Activated CD8-positive, alpha-beta T cell treated with anti-CD3 and anti-CD28 coated beads, Interleukin-2, amount 10 ng/mL, durations not matched to agents 7 days and 5 days (primary cell): ENCODE measurements around the gene DELE1. TPM values are rescaled to one million over a fixed set of nuclear protein-coding genes. Genes with fewer than 3 reads are reported as not detected.

ENCODE experiments used
- ATAC-seq: fragments of 150-1000 bp; cut with Tn5 transposase; one replicate; pipeline ENCODE4 v1.10.0; 2021; ENCODE audit warnings: moderate library complexity
- CTCF ChIA-PET: fragments of 350-600 bp; sonication (Branson Sonifier 250); formaldehyde crosslinking; loops from one replicate; lab custom pipeline; 2021; ENCODE audit warnings: antibody characterized with exemption; lab: Charles Lee
- POLR2A ChIA-PET: fragments of 350-600 bp; sonication (Branson Sonifier 250); formaldehyde crosslinking; loops from one replicate; lab custom pipeline; 2021; ENCODE audit warnings: antibody characterized with exemption; lab: Charles Lee
- DNase-seq: peaks from one replicate; pipeline ENCODE4 v3.0.0-alpha.2; 2020
- H3K27ac Mint-ChIP-seq: one replicate; pipeline ENCODE4 v1.8.0; 2021; ENCODE audit warnings: mild to moderate bottlenecking, mixed read lengths
- H3K27me3 Mint-ChIP-seq: one replicate; pipeline ENCODE4 v1.8.0; 2021; ENCODE audit warnings: low read depth, mixed read lengths
- H3K36me3 Mint-ChIP-seq: one replicate; pipeline ENCODE4 v1.8.0; 2021; ENCODE audit warnings: low read depth, mixed read lengths
- H3K4me1 Mint-ChIP-seq: one replicate; pipeline ENCODE4 v1.8.0; 2021; ENCODE audit warnings: low read depth, mixed read lengths
- H3K4me3 Mint-ChIP-seq: one replicate; pipeline ENCODE4 v1.8.0; 2021; ENCODE audit warnings: mild to moderate bottlenecking, mixed read lengths
- H3K9me3 Mint-ChIP-seq: one replicate; pipeline ENCODE4 v1.8.0; 2022; ENCODE audit warnings: mixed read lengths; ENCODE audit not compliant: insufficient read depth
- total RNA-seq, 2 experiments: library from RNA; stranded (reverse); gene quantifications; one replicate each; pipeline ENCODE4 v1.2.3, GENCODE V29; 2021

Gene DELE1
- total RNA-seq, 2 experiments from 2014 or later = 65.7 to 65.8 TPM

GRCh38 chr5:141929398-141930058 lies 5.9 kb downstream of the DELE1 start:
- POLR2A ChIA-PET = no interaction called here
- ATAC-seq = no peak

DNA sequence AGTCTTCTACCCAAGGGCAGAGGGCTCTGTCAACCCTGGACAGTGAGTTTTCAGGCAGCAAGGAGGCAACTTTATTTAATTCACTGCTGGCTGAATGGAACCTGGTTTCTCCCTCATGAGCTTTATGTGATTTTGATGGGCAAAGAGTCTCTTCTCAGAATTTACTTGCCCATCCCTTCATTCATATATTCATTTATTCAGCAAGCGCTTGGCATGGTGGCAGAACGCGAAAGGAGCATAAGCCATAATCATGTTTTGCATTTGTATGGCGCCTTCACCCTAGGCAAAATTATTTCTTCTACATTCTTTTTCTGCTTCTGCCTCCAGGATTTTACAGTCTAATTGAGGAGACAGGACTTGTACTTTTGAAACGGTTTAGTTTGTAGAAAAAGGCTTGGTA lies 8.0 kb downstream of the DELE1 start:
- no peak overlapping the region for H3K27ac Mint-ChIP-seq
- peaks cover 65% of the 10 kb centered on the region for H3K36me3 Mint-ChIP-seq
- ATAC-seq (no peak), DNase-seq (no peak)
- H3K9me3 Mint-ChIP-seq = no peaks in the 10 kb centered on the region
- H3K4me3 Mint-ChIP-seq = no peak overlapping the region
- ChIA-PET CTCF (interaction anchor here (0.8 kb wide), 1 partner anchor 29 kb away, joined by 3 read pairs; no protein-coding TSS in a partner anchor), POLR2A (no interaction called here)
- no peaks in the 10 kb centered on the region for H3K27me3 Mint-ChIP-seq
- peaks cover 18% of the 10 kb centered on the region for H3K4me1 Mint-ChIP-seq

More at GRCh38 chr5:141929398-141930058, 5.9 kb downstream of the DELE1 start:
- Mint-ChIP-seq H3K4me3 (no peak overlapping the region), H3K4me1 (peaks cover 25% of the 10 kb centered on the region), H3K9me3 (no peaks in the 10 kb centered on the region), H3K36me3 (peaks cover 62% of the 10 kb centered on the region), H3K27me3 (no peaks in the 10 kb centered on the region), H3K27ac (no peak overlapping the region)
- CTCF ChIA-PET = interaction anchor here (1.0 kb wide), 1 partner anchor 31 kb away, joined by 3 read pairs; no protein-coding TSS in a partner anchor
- no peak for DNase-seq

DNA sequence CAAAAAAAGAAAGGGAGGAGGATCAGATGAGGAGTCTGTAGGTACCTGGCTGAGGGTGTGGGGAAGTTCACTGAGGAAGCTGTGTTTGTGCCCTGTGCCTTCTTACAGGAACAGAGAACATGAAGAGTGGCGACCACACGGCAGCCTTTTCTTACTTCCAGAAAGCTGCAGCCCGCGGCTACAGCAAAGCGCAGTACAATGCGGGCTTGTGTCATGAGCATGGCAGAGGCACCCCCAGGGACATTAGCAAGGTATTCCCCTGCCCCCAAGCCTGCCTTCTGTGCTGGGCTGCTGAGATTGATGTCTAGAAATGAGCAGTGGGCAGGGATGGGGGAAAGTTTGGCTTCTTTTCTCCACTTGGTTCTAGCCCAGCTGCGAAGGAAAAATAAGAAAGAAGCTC lies 9.5 kb downstream of the DELE1 start:
- CTCF ChIA-PET = interaction anchor here (0.8 kb wide), 1 partner anchor 28 kb away, joined by 5 read pairs; no protein-coding TSS in a partner anchor
- no peak for ATAC-seq

DNA sequence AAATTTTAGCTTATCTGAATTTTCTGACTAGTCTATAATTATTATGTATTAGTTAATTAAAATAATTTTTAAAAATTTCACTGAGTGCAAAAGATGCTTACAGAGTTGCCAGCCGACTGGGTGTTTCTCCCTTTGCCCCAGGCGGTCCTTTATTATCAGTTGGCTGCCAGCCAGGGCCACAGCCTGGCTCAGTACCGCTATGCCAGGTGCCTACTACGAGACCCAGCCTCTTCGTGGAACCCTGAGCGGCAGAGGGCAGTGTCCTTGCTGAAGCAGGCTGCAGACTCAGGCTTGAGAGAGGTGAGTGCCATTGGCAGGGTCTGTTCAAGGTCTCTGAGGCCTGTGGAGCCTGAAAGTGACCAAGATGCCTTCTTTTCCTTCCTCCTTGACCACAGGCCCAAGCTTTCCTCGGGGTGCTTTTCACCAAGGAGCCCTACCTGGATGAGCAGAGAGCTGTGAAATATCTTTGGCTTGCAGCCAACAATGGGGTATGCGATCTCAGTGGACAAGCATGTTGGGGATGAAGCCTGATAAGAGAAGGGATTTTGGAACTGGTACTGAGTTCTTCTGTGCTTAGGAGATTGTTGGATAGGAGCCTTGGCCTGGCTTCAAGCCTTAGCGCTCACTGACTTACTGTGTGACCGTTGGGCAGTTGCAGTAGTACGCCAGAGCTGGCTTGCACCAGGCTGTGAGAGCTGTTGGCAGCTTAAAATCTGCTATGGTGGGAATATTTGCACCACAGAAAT lies 10.6 kb downstream of the DELE1 start:
- ChIA-PET CTCF (interaction anchor here (0.6 to 2.0 kb wide), 3 partner anchors 17 to 833 kb away, joined by 3 to 13 read pairs (median 3); no protein-coding TSS in a partner anchor), POLR2A (no interaction called here)
- no peaks in the 10 kb centered on the region for H3K9me3 Mint-ChIP-seq
- no peak overlapping the region for H3K4me3 Mint-ChIP-seq
- H3K36me3 Mint-ChIP-seq = peaks cover 47% of the 10 kb centered on the region
- H3K27ac Mint-ChIP-seq = no peak overlapping the region
- ATAC-seq = no peak
- H3K27me3 Mint-ChIP-seq = no peaks in the 10 kb centered on the region
- peaks cover 3% of the 10 kb centered on the region for H3K4me1 Mint-ChIP-seq
- no peak for DNase-seq

More for the DNA sequence above, 9.5 kb downstream of the DELE1 start:
- DNase-seq = no peak
- no peak overlapping the region for H3K4me3 Mint-ChIP-seq
- H3K36me3 Mint-ChIP-seq = peaks cover 51% of the 10 kb centered on the region
- no peaks in the 10 kb centered on the region for H3K9me3 Mint-ChIP-seq
- POLR2A ChIA-PET = interaction anchor here (0.7 kb wide), 1 partner anchor 9 kb away, joined by 3 read pairs; no protein-coding TSS in a partner anchor
- H3K27ac Mint-ChIP-seq = no peak overlapping the region
- H3K27me3 Mint-ChIP-seq = no peaks in the 10 kb centered on the region
- peaks cover 4% of the 10 kb centered on the region for H3K4me1 Mint-ChIP-seq

GRCh38 chr5:141935538-141935937 lies 11.9 kb downstream of the DELE1 start:
- Mint-ChIP-seq H3K4me1 (peaks cover 5% of the 10 kb centered on the region), H3K36me3 (peaks cover 50% of the 10 kb centered on the region), H3K27me3 (no peaks in the 10 kb centered on the region), H3K27ac (peak overlapping the region; percentile 13), H3K4me3 (no peak overlapping the region), H3K9me3 (no peaks in the 10 kb centered on the region)
- ATAC-seq (no peak), DNase-seq (no peak)
- ChIA-PET CTCF (interaction anchor here (1.3 to 2.0 kb wide), 2 partner anchors 25 to 244 kb away, joined by 3 to 13 read pairs; no protein-coding TSS in a partner anchor), POLR2A (no interaction called here)

DNA sequence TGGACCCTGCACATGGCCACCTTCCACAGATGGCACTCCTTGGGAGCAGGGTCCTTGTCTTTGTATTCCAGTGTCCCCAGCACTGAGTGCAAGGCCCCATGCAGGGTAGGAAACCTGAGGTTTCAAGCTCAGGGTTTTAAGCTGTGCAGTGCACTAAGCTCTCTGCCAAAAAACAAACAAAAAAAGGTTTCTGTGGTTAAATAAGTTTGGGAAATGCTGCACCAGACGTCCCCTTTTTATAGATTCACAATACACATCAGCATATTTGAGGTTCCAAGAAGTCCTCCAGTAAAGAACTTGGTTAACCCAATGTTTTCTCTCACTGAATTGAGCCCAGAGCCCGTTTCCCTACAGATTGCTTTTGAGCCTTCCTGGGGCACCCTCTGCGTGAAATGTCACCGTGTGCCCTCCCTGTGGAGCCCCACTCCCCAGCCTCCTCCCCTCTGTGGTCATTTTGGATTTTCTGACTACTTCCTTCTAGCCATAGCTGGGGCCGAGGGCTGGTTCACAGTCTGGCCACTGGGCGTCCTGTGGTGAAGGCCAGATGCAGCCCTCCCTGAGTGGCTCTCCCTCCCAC lies 17.1 kb downstream of the DELE1 start:
- H3K4me1 Mint-ChIP-seq = peaks cover 11% of the 10 kb centered on the region
- no peak for DNase-seq
- CTCF ChIA-PET = interaction anchor here (0.7 to 5.8 kb wide), 5 partner anchors 10 to 129 kb away, joined by 3 to 49 read pairs (median 3); partner anchors contain the start of genes DELE1 and RNF14
- no peaks in the 10 kb centered on the region for H3K9me3 Mint-ChIP-seq
- H3K27ac Mint-ChIP-seq = peak overlapping the region; percentile 47
- no peak for ATAC-seq
- peaks cover 16% of the 10 kb centered on the region for H3K36me3 Mint-ChIP-seq
- no peaks in the 10 kb centered on the region for H3K27me3 Mint-ChIP-seq
- POLR2A ChIA-PET = interaction anchor here (1.1 to 1.4 kb wide), 2 partner anchors 17 to 20 kb away, joined by 3 to 5 read pairs; partner anchors contain the start of gene DELE1
- H3K4me3 Mint-ChIP-seq = no peak overlapping the region

- CTCF ChIA-PET = interaction anchor here (1.2 to 5.8 kb wide), 3 partner anchors 9 to 19 kb away, joined by 3 to 49 read pairs (median 6); partner anchors contain the start of gene DELE1
- POLR2A ChIA-PET = interaction anchor here (1.1 to 1.4 kb wide), 2 partner anchors 17 to 19 kb away, joined by 3 to 5 read pairs; partner anchors contain the start of gene DELE1
- H3K27me3 Mint-ChIP-seq = no peaks in the 10 kb centered on the region
- no peak for ATAC-seq
- H3K27ac Mint-ChIP-seq = no peak overlapping the region
- no peak overlapping the region for H3K4me3 Mint-ChIP-seq
- H3K36me3 Mint-ChIP-seq = peaks cover 13% of the 10 kb centered on the region
- DNase-seq = no peak
- no peaks in the 10 kb centered on the region for H3K9me3 Mint-ChIP-seq
- peaks cover 11% of the 10 kb centered on the region for H3K4me1 Mint-ChIP-seq
Observed at GRCh38 chr5:141941307-141941706, 17.6 kb downstream of the DELE1 start.

- no peak overlapping the region for H3K27ac Mint-ChIP-seq
- no peaks in the 10 kb centered on the region for H3K9me3 Mint-ChIP-seq
- ChIA-PET POLR2A (interaction anchor here (0.6 to 1.4 kb wide), 2 partner anchors 18 to 582 kb away, joined by 3 to 5 read pairs; partner anchors contain the start of gene DELE1), CTCF (interaction anchor here (2.5 to 5.8 kb wide), 2 partner anchors 16 to 19 kb away, joined by 7 to 49 read pairs; partner anchors contain the start of gene PCDH12)
- ATAC-seq = no peak
- no peaks in the 10 kb centered on the region for H3K27me3 Mint-ChIP-seq
- H3K4me1 Mint-ChIP-seq = peaks cover 11% of the 10 kb centered on the region
- peaks cover 13% of the 10 kb centered on the region for H3K36me3 Mint-ChIP-seq
- no peak for DNase-seq
- H3K4me3 Mint-ChIP-seq = no peak overlapping the region
Observed at GRCh38 chr5:141941779-141942178, 18.1 kb downstream of the DELE1 start.

DNA sequence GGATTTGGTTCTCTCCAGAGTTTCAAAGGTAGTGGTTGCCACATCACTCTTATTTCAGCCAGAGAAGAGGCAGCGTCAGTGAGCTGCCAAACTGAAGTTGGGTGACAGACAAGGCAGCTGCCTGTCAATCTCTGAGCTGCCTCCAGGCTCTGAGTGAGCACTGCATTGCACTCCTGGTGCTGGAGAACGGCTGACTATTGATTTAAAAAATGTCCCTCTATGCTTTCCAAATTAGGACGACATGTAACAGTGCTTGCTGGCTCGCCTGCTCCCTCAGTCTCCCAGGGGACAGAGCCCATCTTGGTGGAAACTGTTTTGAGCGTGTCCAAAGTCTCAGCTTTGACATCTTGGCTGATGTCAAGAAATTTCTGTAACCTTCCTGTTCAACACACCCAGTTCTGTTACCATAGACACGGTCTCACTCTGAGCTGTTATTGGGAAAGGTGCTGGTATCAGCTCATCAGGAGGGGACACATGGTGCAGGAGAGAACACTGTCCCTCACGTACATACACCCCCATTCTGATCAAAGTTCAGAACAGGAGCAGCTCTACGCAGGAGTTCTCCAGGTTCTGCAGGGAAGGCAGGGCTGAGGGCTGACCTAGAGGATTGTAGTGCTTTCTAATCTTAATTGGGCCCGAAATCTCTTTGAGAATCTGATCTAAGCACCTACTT lies 18.6 kb downstream of the DELE1 start:
- H3K36me3 Mint-ChIP-seq = peaks cover 13% of the 10 kb centered on the region
- peaks cover 11% of the 10 kb centered on the region for H3K4me1 Mint-ChIP-seq
- no peak for DNase-seq
- no peaks in the 10 kb centered on the region for H3K9me3 Mint-ChIP-seq
- H3K4me3 Mint-ChIP-seq = no peak overlapping the region
- ATAC-seq = no peak
- CTCF ChIA-PET = interaction anchor here (2.5 to 5.8 kb wide), 2 partner anchors 16 to 18 kb away, joined by 7 to 49 read pairs; partner anchors contain the start of gene PCDH12
- H3K27me3 Mint-ChIP-seq = no peaks in the 10 kb centered on the region
- H3K27ac Mint-ChIP-seq = no peak overlapping the region
- POLR2A ChIA-PET = interaction anchor here (0.6 kb wide), 1 partner anchor 581 kb away, joined by 3 read pairs; no protein-coding TSS in a partner anchor

DNA sequence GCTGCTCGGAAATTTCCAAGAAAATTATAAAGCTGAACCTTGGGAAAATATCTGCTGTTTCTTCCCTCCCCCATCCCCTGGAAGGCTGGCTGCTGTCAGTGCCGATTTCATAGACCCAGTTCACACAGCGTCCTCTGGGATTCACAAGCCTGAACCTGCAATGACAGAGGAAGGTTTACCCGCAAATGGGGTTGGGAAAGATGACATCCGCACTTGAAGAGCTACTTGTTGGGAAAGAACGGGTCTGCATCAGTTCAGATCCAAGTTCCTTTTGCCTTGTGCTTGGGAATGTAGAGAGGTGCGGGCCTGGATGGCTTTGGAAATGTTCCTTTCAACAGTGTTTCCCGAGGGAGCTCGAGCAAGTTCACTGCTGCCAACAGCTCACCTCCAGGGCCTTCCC lies 20.4 kb downstream of the DELE1 start:
- ChIA-PET POLR2A (interaction anchor here (0.6 kb wide), 1 partner anchor 140 kb away, joined by 3 read pairs; no protein-coding TSS in a partner anchor), CTCF (interaction anchor here (1.5 to 5.8 kb wide), 3 partner anchors 14 to 279 kb away, joined by 3 to 49 read pairs (median 7); partner anchors contain the start of gene PCDH12)
- ATAC-seq (no peak), DNase-seq (no peak)
- no peaks in the 10 kb centered on the region for H3K27me3 Mint-ChIP-seq
- H3K9me3 Mint-ChIP-seq = no peaks in the 10 kb centered on the region
- H3K27ac Mint-ChIP-seq = no peak overlapping the region
- peaks cover 11% of the 10 kb centered on the region for H3K4me1 Mint-ChIP-seq
- no peak overlapping the region for H3K4me3 Mint-ChIP-seq
- peaks cover 9% of the 10 kb centered on the region for H3K36me3 Mint-ChIP-seq
